Natural killer cell (primary cell): ENCODE data around the gene ZMYND19. TPM values are rescaled to one million over a fixed set of nuclear protein-coding genes. Genes with fewer than 3 reads are reported as not detected.
"Not testable (repeated sequence)": the region's sequence is repeated elsewhere in the genome, so short reads cannot be mapped to it uniquely, and the experiment has no call there.

ENCODE experiments used
- ATAC-seq, 3 donors: fragments of 150-1000 bp in 2 of 3; fragments of 200-7000 bp in 1 of 3; cut with Tn5 transposase; 1 replicate in 1 of 3; 2 replicates in 2 of 3; pipeline ENCODE4 v1.10.0; 2021; ENCODE audit warnings: mild to moderate bottlenecking in 2 of 3, moderate library complexity in 2 of 3
- DNase-seq, 2 donors: peaks; one replicate each; pipeline versions ENCODE4 v3.0.0 to v3.0.0-alpha.2; 2013 to 2021; ENCODE audit warnings: mixed read lengths in 1 of 2
- H3K27ac ChIP-seq: one replicate; pipeline ENCODE4 v1.5.1; 2013; ENCODE audit warnings: mild to moderate bottlenecking, low read length
- H3K27me3 ChIP-seq: one replicate; pipeline ENCODE4 v1.6.1; 2013; ENCODE audit warnings: low read length; ENCODE audit not compliant: control insufficient read depth, insufficient read depth
- H3K36me3 ChIP-seq: one replicate; pipeline ENCODE4 v1.6.1; 2013; ENCODE audit warnings: low read length; ENCODE audit not compliant: control insufficient read depth, insufficient read depth
- H3K4me1 ChIP-seq: one replicate; pipeline ENCODE4 v1.6.1; 2013; ENCODE audit warnings: low read length; ENCODE audit not compliant: control insufficient read depth, insufficient read depth
- H3K4me3 ChIP-seq: one replicate; pipeline ENCODE4 v1.5.1; 2013; ENCODE audit warnings: low read length
- H3K9me3 ChIP-seq: one replicate; pipeline ENCODE4 v1.6.1; 2013; ENCODE audit warnings: low read length; ENCODE audit not compliant: control insufficient read depth, insufficient read depth
- H3K27ac Mint-ChIP-seq, 2 donors: one replicate each; pipeline ENCODE4 v1.8.0; 2022; ENCODE audit warnings: mild to moderate bottlenecking in 2 of 2, mixed read lengths in 2 of 2, moderate library complexity in 1 of 2
- H3K27me3 Mint-ChIP-seq, 2 donors: one replicate each; pipeline ENCODE4 v1.8.0; 2022; ENCODE audit warnings: low read depth in 2 of 2, mixed read lengths in 2 of 2
- H3K36me3 Mint-ChIP-seq: one replicate; pipeline ENCODE4 v1.8.0; 2022; ENCODE audit warnings: mixed read lengths
- H3K4me1 Mint-ChIP-seq, 2 donors: one replicate each; pipeline ENCODE4 v1.8.0; 2022; ENCODE audit warnings: mixed read lengths in 2 of 2
- H3K4me3 Mint-ChIP-seq: one replicate; pipeline ENCODE4 v1.8.0; 2022; ENCODE audit warnings: mild to moderate bottlenecking, moderate library complexity, mixed read lengths
- H3K9me3 Mint-ChIP-seq, 2 donors: one replicate each; pipeline ENCODE4 v1.8.0; 2022; ENCODE audit warnings: mixed read lengths in 2 of 2
- CTCF ChIP-seq: fragments of 200-600 bp; IDR thresholded peaks from one replicate; pipeline ENCODE4 v1.8.0; 2022; ENCODE audit warnings: antibody characterized with exemption
- WGBS: methylation state at CpG from one replicate; pipeline ENCODE4 v1.1.7; 2013; ENCODE audit warnings: missing lambda C conversion rate; ENCODE audit not compliant: insufficient coverage; 5-methylcytosine and 5-hydroxymethylcytosine counted together
- intact Hi-C: fragments of 100-400 bp; cut with micrococcal nuclease; formaldehyde crosslinking; loops from one replicate; pipeline ENCODE4 v1.14.2; 2022
- total RNA-seq, 4 donors: library from RNA; stranded (reverse); fragments of 120-200 nt in 1 of 4; gene quantifications; one replicate each; pipeline versions ENCODE4 v1.2.3 to v1.2.4, GENCODE V29; 2013 to 2022

ZMYND19 gene
- total RNA-seq, 3 donors from 2014 or later (not counting 1 experiment from before 2014, with no cell fraction given): 6.5 to 18.8 (median 16.3) TPM

DNA sequence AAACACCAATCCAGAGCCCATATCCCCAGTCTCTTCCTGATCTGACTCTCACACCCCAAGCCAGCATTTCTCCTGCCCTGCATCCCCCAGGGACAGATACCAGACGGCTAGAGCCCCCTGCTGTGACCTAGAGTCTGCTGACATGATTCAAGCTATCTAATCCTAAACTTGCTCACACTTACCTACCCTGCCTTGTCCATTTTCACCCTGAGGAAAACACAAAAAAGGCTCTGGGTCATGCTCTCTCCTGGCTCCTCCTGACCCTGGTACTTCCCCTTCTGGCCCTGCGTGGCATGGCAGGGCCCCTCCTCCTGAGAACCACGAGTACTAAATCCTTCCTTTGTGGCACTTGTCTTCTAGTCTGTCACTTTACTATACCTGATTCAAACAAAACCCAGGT is 12.3 kb upstream of the ZMYND19 start:
- H3K9me3 ChIP-seq: no peaks in the 10 kb centered on the region
- DNase-seq: no peak

DNA sequence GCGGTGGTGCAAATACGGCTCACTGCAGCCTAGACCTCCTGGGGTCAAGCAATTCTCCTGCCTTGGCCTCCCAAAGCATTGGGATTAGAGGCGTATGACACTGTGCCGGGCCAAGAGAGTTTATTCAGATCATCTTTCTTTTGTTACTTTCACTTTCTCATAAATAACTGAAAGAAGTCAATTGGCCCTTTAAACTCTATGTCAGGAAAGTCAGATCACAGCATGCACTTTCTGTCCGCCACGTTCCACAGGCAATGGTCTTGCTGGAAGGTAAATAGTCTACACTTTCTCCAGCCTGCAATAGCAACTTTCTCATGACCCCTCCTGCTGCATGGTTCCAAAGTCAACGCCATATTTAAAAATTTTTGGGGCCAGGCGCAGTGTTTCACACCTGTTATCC is 8.6 kb upstream of the ZMYND19 start:
- no peak overlapping the region for H3K27ac Mint-ChIP-seq

More for the DNA sequence above, 12.3 kb upstream of the ZMYND19 start:
- Mint-ChIP-seq H3K27me3 (no peaks in the 10 kb centered on the region), H3K4me1 (peaks cover 7 to 25% of the 10 kb centered on the region in 2 donors), H3K27ac (peak overlapping the region in 1 of 2 donors; percentile 4), H3K9me3 (no peaks in the 10 kb centered on the region), H3K36me3 (no peaks in the 10 kb centered on the region), H3K4me3 (peak overlapping the region; percentile 41)
- H3K4me3 ChIP-seq: no peak overlapping the region
- ATAC-seq: no peak
- no peaks in the 10 kb centered on the region for H3K36me3 ChIP-seq
- no peaks in the 10 kb centered on the region for H3K27me3 ChIP-seq
- TF ChIP-seq CTCF: no peak
- WGBS: 11% methylated on average over 3 of the region's 3 CpGs
- no peak overlapping the region for H3K27ac ChIP-seq
- intact Hi-C loops: no loop called here
- H3K4me1 ChIP-seq: peaks cover 20% of the 10 kb centered on the region

GRCh38 chr9:137596577-137596976 is 6.3 kb upstream of the ZMYND19 start:
- H3K27me3 Mint-ChIP-seq, H3K9me3 Mint-ChIP-seq, H3K27ac Mint-ChIP-seq, intact Hi-C loops, H3K36me3 Mint-ChIP-seq, H3K27ac ChIP-seq, H3K36me3 ChIP-seq, H3K27me3 ChIP-seq, H3K4me3 Mint-ChIP-seq, H3K4me1 Mint-ChIP-seq, H3K4me1 ChIP-seq, DNase-seq, H3K9me3 ChIP-seq, ATAC-seq, H3K4me3 ChIP-seq: not testable (repeated sequence)
- WGBS: no CpG with 5 or more reads among the region's 7 CpGs

More for the DNA sequence above, 8.6 kb upstream of the ZMYND19 start:
- H3K27me3 Mint-ChIP-seq: no peaks in the 10 kb centered on the region
- H3K36me3 Mint-ChIP-seq: no peaks in the 10 kb centered on the region
- WGBS: 95% methylated on average over 8 of the region's 8 CpGs
- Histone ChIP-seq H3K27ac (no peak overlapping the region), H3K27me3 (no peaks in the 10 kb centered on the region), H3K9me3 (no peaks in the 10 kb centered on the region), H3K36me3 (no peaks in the 10 kb centered on the region), H3K4me1 (no peaks in the 10 kb centered on the region), H3K4me3 (no peak overlapping the region)
- no peak overlapping the region for H3K4me3 Mint-ChIP-seq
- intact Hi-C loops: no loop called here
- no peak for ATAC-seq
- no peak for DNase-seq
- H3K9me3 Mint-ChIP-seq: no peaks in the 10 kb centered on the region
- peaks cover 7 to 11% of the 10 kb centered on the region in 2 donors for H3K4me1 Mint-ChIP-seq
- TF ChIP-seq CTCF: no peak

GRCh38 chr9:137593176-137593575 is 2.9 kb upstream of the ZMYND19 start:
- no peak for ATAC-seq

More at GRCh38 chr9:137593176-137593575, 2.9 kb upstream of the ZMYND19 start:
- Histone ChIP-seq H3K9me3 (no peaks in the 10 kb centered on the region), H3K4me3 (no peak overlapping the region), H3K27ac (no peak overlapping the region), H3K36me3 (peaks cover 1% of the 10 kb centered on the region), H3K4me1 (peaks cover 17% of the 10 kb centered on the region), H3K27me3 (no peaks in the 10 kb centered on the region)
- H3K36me3 Mint-ChIP-seq: no peaks in the 10 kb centered on the region
- H3K4me3 Mint-ChIP-seq: peak overlapping the region; percentile 4
- H3K9me3 Mint-ChIP-seq: no peaks in the 10 kb centered on the region
- DNase-seq: no peak
- TF ChIP-seq CTCF: no peak
- peaks cover under 1 to 6% of the 10 kb centered on the region in 2 donors for H3K4me1 Mint-ChIP-seq
- no peak overlapping the region for H3K27ac Mint-ChIP-seq
- no peaks in the 10 kb centered on the region for H3K27me3 Mint-ChIP-seq
- intact Hi-C loops: no loop called here
- 92% methylated on average over 12 of the region's 12 CpGs for WGBS
